ENCODE data around the gene ELAPOR1. TPM values are rescaled to one million over a fixed set of nuclear protein-coding genes. Genes with fewer than 3 reads are reported as not detected.

Gene ELAPOR1
- total RNA-seq, 4 donors from 2014 or later = 0.48 to 3.3 (median 0.74) TPM; not detected in 1

GRCh38 chr1:109148987-109149561, 35.2 kb downstream of the ELAPOR1 start:
- DNase-seq (ENCODE audit: low spot score) (no peak), ATAC-seq (ENCODE audit: low FRiP score) (no peak)
- TF ChIP-seq, protein P1, sequence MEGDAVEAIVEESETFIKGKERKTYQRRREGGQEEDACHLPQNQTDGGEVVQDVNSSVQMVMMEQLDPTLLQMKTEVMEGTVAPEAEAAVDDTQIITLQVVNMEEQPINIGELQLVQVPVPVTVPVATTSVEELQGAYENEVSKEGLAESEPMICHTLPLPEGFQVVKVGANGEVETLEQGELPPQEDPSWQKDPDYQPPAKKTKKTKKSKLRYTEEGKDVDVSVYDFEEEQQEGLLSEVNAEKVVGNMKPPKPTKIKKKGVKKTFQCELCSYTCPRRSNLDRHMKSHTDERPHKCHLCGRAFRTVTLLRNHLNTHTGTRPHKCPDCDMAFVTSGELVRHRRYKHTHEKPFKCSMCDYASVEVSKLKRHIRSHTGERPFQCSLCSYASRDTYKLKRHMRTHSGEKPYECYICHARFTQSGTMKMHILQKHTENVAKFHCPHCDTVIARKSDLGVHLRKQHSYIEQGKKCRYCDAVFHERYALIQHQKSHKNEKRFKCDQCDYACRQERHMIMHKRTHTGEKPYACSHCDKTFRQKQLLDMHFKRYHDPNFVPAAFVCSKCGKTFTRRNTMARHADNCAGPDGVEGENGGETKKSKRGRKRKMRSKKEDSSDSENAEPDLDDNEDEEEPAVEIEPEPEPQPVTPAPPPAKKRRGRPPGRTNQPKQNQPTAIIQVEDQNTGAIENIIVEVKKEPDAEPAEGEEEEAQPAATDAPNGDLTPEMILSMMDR (IDR thresholded peaks at IDR 0.05) = no peak

GRCh38 chr1:109149874-109150601, 36.1 kb downstream of the ELAPOR1 start:
- ATAC-seq (ENCODE audit: low FRiP score) (no peak), DNase-seq (ENCODE audit: low spot score) (no peak)
- TF ChIP-seq, protein P1 (IDR thresholded peaks at IDR 0.05) = no peak

- TF ChIP-seq, protein P1 (IDR thresholded peaks at IDR 0.05) = no peak
- DNase-seq (ENCODE audit: low spot score) (no peak), ATAC-seq (ENCODE audit: low FRiP score) (no peak)
These were observed 37.5 kb downstream of the ELAPOR1 start for GRCh38 chr1:109151146-109151990.

DNA sequence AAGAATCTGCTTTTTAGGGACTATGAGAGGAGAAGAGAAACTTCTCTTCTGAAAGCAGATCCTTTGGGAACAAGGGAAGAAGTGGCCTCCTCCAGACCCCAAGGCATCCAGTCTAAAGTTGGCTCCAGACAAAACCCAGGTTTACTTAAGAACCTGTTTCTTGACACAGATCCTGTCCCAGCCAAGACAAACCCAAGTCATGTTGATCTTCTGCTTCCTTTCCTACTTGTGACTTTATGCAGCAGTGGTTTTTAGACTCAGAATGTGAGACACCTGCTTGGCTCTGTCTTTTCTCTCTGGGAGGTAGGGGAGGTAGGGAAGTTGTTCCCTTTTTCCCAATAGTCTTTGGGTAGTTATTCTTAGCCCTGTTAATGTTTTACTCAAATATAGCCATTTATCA, 38.3 kb downstream of the ELAPOR1 start:
- DNase-seq (ENCODE audit: low spot score) (no peak), ATAC-seq (ENCODE audit: low FRiP score) (no peak)
- TF ChIP-seq, protein P1 (IDR thresholded peaks at IDR 0.05) = no peak

DNA sequence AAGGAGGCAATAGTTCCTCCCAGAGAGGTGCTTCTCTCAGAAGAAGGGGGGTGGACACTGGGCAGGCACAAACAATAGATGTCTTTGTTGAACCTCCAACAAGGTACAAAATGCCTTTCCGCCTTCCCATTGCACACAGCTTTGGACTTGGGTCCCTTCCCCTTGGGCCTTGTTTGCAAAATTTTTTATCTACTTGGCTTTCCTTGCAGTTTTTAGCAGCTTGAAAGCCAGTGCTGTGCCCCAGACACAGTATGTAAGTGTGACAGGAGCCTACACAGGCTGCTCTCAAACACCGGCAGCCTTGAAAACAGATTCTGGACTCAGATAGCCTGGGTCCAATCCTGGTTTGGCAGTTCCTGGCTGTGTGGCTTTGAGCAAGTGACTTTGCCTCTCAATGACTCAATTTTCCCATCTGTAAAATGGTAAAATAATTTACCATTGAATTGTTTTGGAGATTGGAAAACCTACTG, 43.0 kb downstream of the ELAPOR1 start:
- DNase-seq (ENCODE audit: low spot score) (no peak), ATAC-seq (ENCODE audit: low FRiP score) (no peak)
- TF ChIP-seq, protein P1 (IDR thresholded peaks at IDR 0.05) = no peak

DNA sequence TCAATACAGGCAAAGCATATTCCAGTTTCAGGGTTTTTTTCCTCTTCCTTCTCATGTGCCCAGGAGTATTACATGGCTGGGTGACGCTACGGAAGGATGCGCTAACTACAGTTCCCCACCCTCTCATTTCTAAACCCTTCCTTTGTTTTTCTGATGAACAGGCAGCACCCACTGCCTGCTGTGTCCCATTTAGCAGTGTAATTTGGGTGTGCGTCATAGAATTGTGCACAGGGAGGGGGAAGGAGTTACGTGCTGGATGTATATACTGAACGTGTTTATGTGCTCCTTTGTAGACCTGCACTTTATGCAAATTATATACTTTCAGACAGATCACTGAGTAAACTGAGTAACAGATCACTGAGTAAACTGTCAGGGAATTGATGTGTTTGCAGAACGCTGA, 44.5 kb downstream of the ELAPOR1 start:
- ATAC-seq (ENCODE audit: low FRiP score) = no peak
- no peak for DNase-seq (ENCODE audit: low spot score)
- TF ChIP-seq, protein P1 (IDR thresholded peaks at IDR 0.05) = no peak

Measured in omental fat pad (tissue), 4 donors.